GM13976 (cell line): ENCODE results near the gene IST1.

Source experiments
- DNase-seq: peaks from one replicate; pipeline ENCODE4 v3.0.0; 2012; ENCODE audit warnings: low spot score
- in situ Hi-C: fragments of 300-500 bp; cut with MboI; formaldehyde crosslinking; loops from one replicate; pipeline ENCODE4 v1.12.0; 2022; ENCODE audit warnings: low sequenced_read_pairs, mixed read lengths, inconsistent platforms; ENCODE audit not compliant: unreplicated experiment
- TF ChIP-seq, protein P1 (sequence below): IDR thresholded peaks from 2 replicates; pipeline ENCODE4 v1.5.1; 2012; ENCODE audit warnings: borderline replicate concordance, mild to moderate bottlenecking; ENCODE audit not compliant: insufficient read depth; ENCODE audit errors: extremely low read depth, missing control alignments, control extremely low read depth

Gene IST1

DNA sequence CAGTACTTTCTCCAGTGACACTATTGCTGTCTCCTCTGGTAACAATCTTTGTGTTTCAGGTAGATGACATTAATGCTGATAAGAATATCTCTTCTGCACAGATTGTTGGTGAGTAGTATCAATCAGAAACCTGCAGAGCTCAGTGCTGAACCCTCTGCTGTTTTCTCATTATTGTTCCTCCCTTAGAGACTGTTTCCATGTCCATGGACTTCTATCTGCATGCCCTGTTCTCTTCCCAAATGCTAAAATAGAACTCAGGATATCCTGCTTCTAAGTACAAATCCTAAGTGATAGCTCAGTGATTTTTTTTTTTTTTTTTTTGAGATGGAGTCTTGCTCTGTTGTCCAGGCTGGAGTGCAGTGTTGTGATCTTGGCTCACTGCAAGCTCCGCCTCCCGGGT, 29.4 kb downstream of the IST1 start:
- TF ChIP-seq, protein P1, sequence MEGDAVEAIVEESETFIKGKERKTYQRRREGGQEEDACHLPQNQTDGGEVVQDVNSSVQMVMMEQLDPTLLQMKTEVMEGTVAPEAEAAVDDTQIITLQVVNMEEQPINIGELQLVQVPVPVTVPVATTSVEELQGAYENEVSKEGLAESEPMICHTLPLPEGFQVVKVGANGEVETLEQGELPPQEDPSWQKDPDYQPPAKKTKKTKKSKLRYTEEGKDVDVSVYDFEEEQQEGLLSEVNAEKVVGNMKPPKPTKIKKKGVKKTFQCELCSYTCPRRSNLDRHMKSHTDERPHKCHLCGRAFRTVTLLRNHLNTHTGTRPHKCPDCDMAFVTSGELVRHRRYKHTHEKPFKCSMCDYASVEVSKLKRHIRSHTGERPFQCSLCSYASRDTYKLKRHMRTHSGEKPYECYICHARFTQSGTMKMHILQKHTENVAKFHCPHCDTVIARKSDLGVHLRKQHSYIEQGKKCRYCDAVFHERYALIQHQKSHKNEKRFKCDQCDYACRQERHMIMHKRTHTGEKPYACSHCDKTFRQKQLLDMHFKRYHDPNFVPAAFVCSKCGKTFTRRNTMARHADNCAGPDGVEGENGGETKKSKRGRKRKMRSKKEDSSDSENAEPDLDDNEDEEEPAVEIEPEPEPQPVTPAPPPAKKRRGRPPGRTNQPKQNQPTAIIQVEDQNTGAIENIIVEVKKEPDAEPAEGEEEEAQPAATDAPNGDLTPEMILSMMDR: no peak
- in situ Hi-C loops: no loop called here
- DNase-seq: no peak

DNA sequence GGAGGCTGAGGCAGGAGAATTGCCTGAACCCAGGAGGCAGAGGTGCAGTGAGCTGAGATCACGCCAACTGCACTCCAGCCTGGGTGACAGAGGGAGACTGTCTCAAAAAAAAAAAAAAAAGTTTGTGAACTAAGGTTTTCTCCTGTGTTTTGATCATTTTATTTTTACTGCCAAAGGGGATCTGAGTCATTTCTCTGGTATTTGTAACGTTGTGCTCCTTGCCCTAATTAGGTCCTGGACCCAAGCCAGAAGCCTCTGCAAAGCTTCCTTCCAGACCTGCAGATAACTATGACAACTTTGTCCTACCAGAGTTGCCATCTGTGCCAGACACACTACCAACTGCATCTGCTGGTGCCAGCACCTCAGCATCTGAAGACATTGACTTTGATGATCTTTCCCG, 32.1 kb downstream of the IST1 start:
- in situ Hi-C loops: no loop called here
- TF ChIP-seq, protein P1: no peak
- DNase-seq: no peak

DNA sequence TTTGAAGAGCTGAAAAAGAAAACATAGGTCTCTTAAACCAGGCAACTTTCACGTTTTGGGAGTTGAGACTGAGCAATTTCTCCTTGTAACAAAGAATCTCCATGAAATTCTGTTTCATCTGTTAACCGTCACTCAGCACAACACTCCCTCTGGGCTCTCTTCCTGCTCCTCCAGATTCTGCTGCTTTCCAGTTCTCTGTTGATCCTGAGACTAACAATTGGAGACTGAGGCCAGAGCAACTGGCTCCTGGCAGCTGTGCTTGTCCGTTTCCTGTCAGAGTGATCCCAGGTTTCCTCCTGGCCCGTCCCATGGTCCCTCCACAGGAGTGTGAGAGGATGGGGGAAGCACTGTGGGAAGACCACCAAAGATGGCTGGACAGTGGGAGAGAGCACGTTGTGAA, 32.5 kb downstream of the IST1 start:
- DNase-seq: no peak
- TF ChIP-seq, protein P1: no peak
- in situ Hi-C loops: no loop called here

DNA sequence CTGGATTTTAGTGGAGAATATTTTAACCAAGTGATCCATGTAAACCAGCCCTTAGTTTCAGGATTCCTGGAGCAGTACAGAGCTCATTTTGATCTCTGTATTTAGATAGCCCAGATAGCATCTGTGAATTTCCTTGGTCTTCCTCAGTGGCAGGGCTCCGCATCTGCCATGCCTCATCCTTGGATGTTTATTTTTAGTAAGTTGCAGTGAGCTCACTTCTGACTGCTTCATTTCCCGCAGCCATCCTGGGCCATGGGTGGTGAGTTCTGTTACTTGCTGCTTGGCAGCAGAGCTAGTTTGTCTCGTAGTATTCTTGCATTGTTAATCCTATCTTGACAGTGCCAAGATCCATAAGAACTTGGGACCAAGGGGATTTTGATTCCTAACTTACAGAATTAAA, 33.7 kb downstream of the IST1 start:
- in situ Hi-C loops: no loop called here
- DNase-seq: no peak
- TF ChIP-seq, protein P1: no peak

DNA sequence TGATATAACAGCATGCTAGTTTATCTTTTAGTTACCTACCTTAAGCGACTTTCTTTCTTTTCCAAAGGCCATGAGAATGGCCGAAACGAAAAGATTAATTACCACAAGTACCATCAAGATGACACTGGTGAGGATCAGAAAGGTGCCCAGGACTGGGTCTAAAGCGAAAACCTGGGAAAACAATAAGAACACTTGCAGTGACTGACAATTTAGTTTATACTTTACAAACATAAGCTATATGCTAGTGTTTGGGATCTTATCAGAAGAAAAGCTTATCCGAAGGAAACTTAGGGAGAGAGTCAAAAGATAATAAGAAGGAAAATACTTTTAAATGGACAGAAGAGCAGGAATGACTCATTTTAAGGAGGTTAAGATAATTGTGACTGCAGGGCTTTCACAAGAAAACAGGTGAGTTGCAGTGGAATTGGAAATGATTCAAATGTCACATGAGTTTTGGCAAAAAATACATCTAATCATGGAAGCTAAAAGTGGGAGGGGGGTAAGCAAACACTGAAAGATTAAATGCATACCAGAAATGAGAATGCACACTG, 34.8 kb downstream of the IST1 start:
- TF ChIP-seq, protein P1: no peak
- in situ Hi-C loops: no loop called here
- DNase-seq: no peak

DNA sequence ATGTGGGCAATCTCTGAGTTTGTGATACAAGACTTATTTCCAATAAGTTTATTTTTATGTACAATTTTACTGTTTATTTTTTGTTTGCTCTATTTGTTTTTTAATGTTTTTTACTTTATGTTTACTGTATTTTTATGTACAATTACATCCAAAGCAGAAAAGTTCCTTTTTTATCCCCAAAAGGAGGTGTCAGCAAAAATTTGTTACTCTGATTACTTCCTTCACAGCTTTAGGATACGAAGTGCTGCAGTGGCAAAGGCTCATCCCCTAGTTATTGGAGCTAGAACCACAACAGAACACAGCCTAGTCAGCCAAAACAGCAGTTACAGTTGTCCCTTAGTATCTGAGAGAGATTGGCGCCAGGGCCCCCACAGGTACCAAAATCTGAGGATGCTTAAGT, 35.7 kb downstream of the IST1 start:
- in situ Hi-C loops: no loop called here

More for the DNA sequence above, 35.7 kb downstream of the IST1 start:
- TF ChIP-seq, protein P1: no peak
- no peak for DNase-seq
